CD8-positive, alpha-beta memory T cell (primary cell): ENCODE measurements around the gene TSPAN14. TPM values are rescaled to one million over a fixed set of nuclear protein-coding genes. Genes with fewer than 3 reads are reported as not detected.

Source experiments
- CTCF ChIA-PET: fragments of 350-600 bp; sonication (Branson Sonifier 250); formaldehyde crosslinking; loops from one replicate; lab custom pipeline; 2021; ENCODE audit warnings: antibody characterized with exemption; lab: Charles Lee
- POLR2A ChIA-PET: fragments of 350-600 bp; sonication (Branson Sonifier 250); formaldehyde crosslinking; loops from one replicate; lab custom pipeline; 2021; ENCODE audit warnings: antibody characterized with exemption; lab: Charles Lee
- DNase-seq, 5 donors: peaks; one replicate each; pipeline versions ENCODE4 v3.0.0 to v3.0.0-alpha.2; 2020 to 2022; ENCODE audit warnings: mixed read lengths in 1 of 5
- H3K27ac ChIP-seq: one replicate; pipeline ENCODE4 v1.7.0; 2013; ENCODE audit warnings: low read depth, mild to moderate bottlenecking, low read length, moderate library complexity
- H3K27me3 ChIP-seq: 2 replicates; pipeline ENCODE4 v1.7.0; 2013; ENCODE audit warnings: low read length, mild to moderate bottlenecking; ENCODE audit not compliant: insufficient read depth, poor library complexity, severe bottlenecking
- H3K36me3 ChIP-seq: 2 replicates; pipeline ENCODE4 v1.7.0; 2013; ENCODE audit warnings: mild to moderate bottlenecking, low read length, moderate library complexity; ENCODE audit not compliant: insufficient read depth
- H3K4me1 ChIP-seq: 2 replicates; pipeline ENCODE4 v1.7.0; 2013; ENCODE audit warnings: mild to moderate bottlenecking, low read length, moderate library complexity; ENCODE audit not compliant: insufficient read depth
- H3K4me3 ChIP-seq: 2 replicates; pipeline ENCODE4 v1.7.0; 2013; ENCODE audit warnings: mild to moderate bottlenecking, low read length
- H3K9me3 ChIP-seq: 2 replicates; pipeline ENCODE4 v1.7.0; 2013; ENCODE audit warnings: mild to moderate bottlenecking, low read length
- H3K27ac Mint-ChIP-seq, 8 donors: one replicate each; pipeline ENCODE4 v1.8.0; 2020 to 2021; ENCODE audit warnings: mixed read lengths in 8 of 8, mild to moderate bottlenecking in 6 of 8, inconsistent platforms in 3 of 8, moderate library complexity in 3 of 8
- H3K27me3 Mint-ChIP-seq, 2 donors: one replicate each; pipeline ENCODE4 v1.8.0; 2020 to 2021; ENCODE audit warnings: mixed read lengths in 2 of 2, mild to moderate bottlenecking in 1 of 2, moderate library complexity in 1 of 2
- H3K36me3 Mint-ChIP-seq, 3 donors: one replicate each; pipeline ENCODE4 v1.8.0; 2020 to 2021; ENCODE audit warnings: mixed read lengths in 3 of 3, inconsistent platforms in 1 of 3, mild to moderate bottlenecking in 1 of 3
- H3K4me1 Mint-ChIP-seq, 3 donors: one replicate each; pipeline ENCODE4 v1.8.0; 2020 to 2021; ENCODE audit warnings: mixed read lengths in 3 of 3, inconsistent platforms in 1 of 3, mild to moderate bottlenecking in 1 of 3
- H3K4me3 Mint-ChIP-seq, 7 donors: one replicate each; pipeline ENCODE4 v1.8.0; 2020 to 2021; ENCODE audit warnings: mixed read lengths in 7 of 7, mild to moderate bottlenecking in 6 of 7, moderate library complexity in 4 of 7, inconsistent platforms in 2 of 7
- H3K9me3 Mint-ChIP-seq, 5 donors: one replicate each; pipeline ENCODE4 v1.8.0; 2020 to 2022; ENCODE audit warnings: mixed read lengths in 5 of 5, mild to moderate bottlenecking in 3 of 5, moderate library complexity in 2 of 5, inconsistent platforms in 1 of 5
- polyA plus RNA-seq: library from polyadenylated mRNA; unstranded; fragments of 300-500 nt; fragmentation: Illumina TruSeq; gene quantifications from one replicate; pipeline ENCODE4 v1.2.3, GENCODE V29; 2021
- total RNA-seq, 2 experiments: library from RNA; stranded (reverse); gene quantifications; one replicate each; pipeline ENCODE4 v1.2.3, GENCODE V29; 2021

Gene TSPAN14
- total and polyA plus RNA-seq, 3 experiments from 2014 or later, result 46.1 to 220 (median 46.8) TPM

DNA sequence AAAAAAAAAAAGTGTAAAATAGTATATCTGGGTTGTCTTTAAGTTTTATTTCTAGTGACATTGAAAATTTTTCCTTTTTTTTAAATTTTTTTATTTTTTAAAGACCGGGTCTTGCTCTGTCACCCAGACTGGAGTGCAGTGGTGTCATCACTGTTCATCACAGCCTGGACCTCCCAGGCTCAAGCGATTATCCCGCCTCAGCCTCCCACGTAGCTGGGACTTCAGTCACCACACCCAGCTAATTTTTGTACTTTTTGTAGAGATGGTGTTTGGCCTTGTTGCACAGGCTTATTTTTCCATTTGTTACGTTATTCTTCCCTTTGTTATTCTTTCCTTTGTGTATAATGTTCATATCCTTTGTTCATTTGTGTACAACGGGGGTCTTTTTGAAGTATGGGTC is 30.1 kb downstream of the TSPAN14 start:
- Histone ChIP-seq H3K4me1 (peaks cover 71% of the 10 kb centered on the region), H3K36me3 (peaks cover under 1% of the 10 kb centered on the region), H3K9me3 (no peaks in the 10 kb centered on the region), H3K27ac (no peak overlapping the region), H3K4me3 (no peak overlapping the region), H3K27me3 (no peaks in the 10 kb centered on the region)
- ChIA-PET POLR2A (interaction anchor here (0.7 to 1.9 kb wide), 4 partner anchors 9 to 27 kb away, joined by 3 to 8 read pairs (median 6); no protein-coding TSS in a partner anchor), CTCF (interaction anchor here (0.7 to 7.3 kb wide), 8 partner anchors 9 to 104 kb away, joined by 3 to 96 read pairs (median 3); no protein-coding TSS in a partner anchor)
- peak overlapping the region; percentile 45 to 99 (median 96) for H3K27ac Mint-ChIP-seq
- H3K9me3 Mint-ChIP-seq, result no peaks in the 10 kb centered on the region
- peak overlapping the region; percentile 78 to 89 (median 85) for H3K4me3 Mint-ChIP-seq
- H3K36me3 Mint-ChIP-seq, result peaks cover 4 to 29% (median 6%) of the 10 kb centered on the region in 3 donors
- DNase-seq, result no peak
- peaks cover 76 to 91% (median 91%) of the 10 kb centered on the region in 3 donors for H3K4me1 Mint-ChIP-seq
- peaks cover 0 to 2% of the 10 kb centered on the region in 2 donors for H3K27me3 Mint-ChIP-seq

DNA sequence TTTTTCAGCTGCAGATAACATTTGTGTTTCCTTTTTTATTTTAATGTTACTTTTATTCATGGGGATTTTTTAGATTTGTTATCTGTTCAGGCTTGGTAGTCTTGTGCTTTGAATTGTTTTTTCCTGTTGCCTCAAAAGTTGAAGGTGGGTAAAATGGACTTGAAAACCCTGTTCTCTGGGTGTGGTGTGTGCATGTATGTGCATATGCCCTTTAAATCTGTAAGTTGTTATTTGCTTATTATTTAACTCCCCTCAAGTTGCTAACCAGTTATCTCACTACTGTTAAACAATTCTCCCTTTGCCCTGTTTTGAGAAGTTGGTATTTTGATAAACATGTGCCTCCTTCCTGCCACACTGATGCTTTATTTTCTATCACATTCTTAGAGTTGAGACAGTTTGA is 30.6 kb downstream of the TSPAN14 start:
- peak overlapping the region; percentile 76 to 89 (median 85) for H3K4me3 Mint-ChIP-seq
- no peak for DNase-seq
- H3K9me3 ChIP-seq, result no peaks in the 10 kb centered on the region
- peaks cover 76% of the 10 kb centered on the region for H3K4me1 ChIP-seq
- peaks cover 7 to 34% (median 8%) of the 10 kb centered on the region in 3 donors for H3K36me3 Mint-ChIP-seq
- H3K27me3 ChIP-seq, result no peaks in the 10 kb centered on the region
- no peaks in the 10 kb centered on the region for H3K9me3 Mint-ChIP-seq
- peak overlapping the region; percentile 45 to 99 (median 96) for H3K27ac Mint-ChIP-seq
- ChIA-PET POLR2A (interaction anchor here (1.0 to 4.2 kb wide), 5 partner anchors 9 to 17 kb away, joined by 3 to 39 read pairs (median 3); no protein-coding TSS in a partner anchor), CTCF (interaction anchor here (0.9 to 7.3 kb wide), 5 partner anchors 9 to 105 kb away, joined by 3 to 96 read pairs (median 4); no protein-coding TSS in a partner anchor)
- H3K27ac ChIP-seq, result peak overlapping the region; percentile 3
- H3K27me3 Mint-ChIP-seq, result peaks cover 0 to 3% of the 10 kb centered on the region in 2 donors
- H3K36me3 ChIP-seq, result peaks cover 5% of the 10 kb centered on the region
- H3K4me3 ChIP-seq, result no peak overlapping the region
- peaks cover 80 to 96% (median 96%) of the 10 kb centered on the region in 3 donors for H3K4me1 Mint-ChIP-seq

DNA sequence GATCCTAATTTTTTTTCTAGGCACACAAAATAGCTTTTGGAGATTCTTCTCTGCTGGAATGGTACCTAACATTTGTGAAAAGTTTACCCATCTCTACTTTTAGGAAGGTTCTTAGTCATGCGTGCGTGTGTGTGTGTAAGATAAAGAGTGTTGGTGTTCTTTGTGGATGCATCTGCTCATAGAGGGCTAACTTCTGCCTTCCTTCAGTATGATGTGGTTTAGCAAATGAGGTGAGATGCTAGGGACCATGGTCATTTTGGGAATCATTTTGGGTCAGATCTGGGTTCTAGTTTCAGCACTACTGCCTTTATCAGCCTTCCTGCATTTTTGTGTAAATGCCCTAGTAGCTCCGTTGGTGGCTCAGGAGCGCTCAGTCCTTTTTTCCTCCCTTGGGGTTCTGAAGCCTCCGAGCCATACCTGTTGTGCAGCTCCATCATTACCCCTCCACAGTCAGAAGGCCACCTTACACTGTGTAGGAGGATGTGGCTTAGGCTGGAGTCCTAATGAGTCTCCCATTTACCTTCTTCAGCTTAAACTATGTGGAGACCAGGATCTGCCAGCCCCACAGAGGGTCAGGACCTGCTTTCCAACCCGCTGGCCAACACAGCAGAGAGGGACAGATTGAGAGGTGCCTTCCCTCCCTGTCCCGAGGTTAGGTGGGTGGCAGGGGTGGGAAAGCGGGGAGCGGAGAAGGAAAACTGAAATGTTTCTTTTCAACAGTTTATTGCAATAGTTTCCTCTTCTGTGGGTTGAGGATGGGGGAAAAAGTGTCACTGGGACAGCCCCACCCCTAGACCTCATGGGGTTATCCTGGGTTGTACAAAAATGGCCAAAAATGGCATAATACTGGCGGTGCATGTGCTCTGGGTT is 31.2 kb downstream of the TSPAN14 start:
- H3K27ac ChIP-seq, result peak overlapping the region; percentile 3
- H3K27me3 Mint-ChIP-seq, result peaks cover 0 to 5% of the 10 kb centered on the region in 2 donors
- H3K9me3 Mint-ChIP-seq, result no peaks in the 10 kb centered on the region
- peak overlapping the region; percentile 88 to 99 (median 96) for H3K27ac Mint-ChIP-seq
- H3K36me3 Mint-ChIP-seq, result peaks cover 10 to 38% (median 15%) of the 10 kb centered on the region in 3 donors
- ChIA-PET POLR2A (interaction anchor here (1.0 to 4.4 kb wide), 7 partner anchors 8 to 32 kb away, joined by 3 to 39 read pairs (median 7); no protein-coding TSS in a partner anchor), CTCF (interaction anchor here (1.5 to 7.3 kb wide), 3 partner anchors 12 to 40 kb away, joined by 3 to 96 read pairs (median 33); no protein-coding TSS in a partner anchor)
- H3K36me3 ChIP-seq, result peaks cover 11% of the 10 kb centered on the region
- no peaks in the 10 kb centered on the region for H3K27me3 ChIP-seq
- peaks cover 82% of the 10 kb centered on the region for H3K4me1 ChIP-seq
- H3K4me3 Mint-ChIP-seq, result peak overlapping the region; percentile 76 to 89 (median 85)
- DNase-seq, result no peak
- peaks cover 84 to 99% (median 98%) of the 10 kb centered on the region in 3 donors for H3K4me1 Mint-ChIP-seq
- peak overlapping the region; percentile 16 for H3K4me3 ChIP-seq
- no peaks in the 10 kb centered on the region for H3K9me3 ChIP-seq

DNA sequence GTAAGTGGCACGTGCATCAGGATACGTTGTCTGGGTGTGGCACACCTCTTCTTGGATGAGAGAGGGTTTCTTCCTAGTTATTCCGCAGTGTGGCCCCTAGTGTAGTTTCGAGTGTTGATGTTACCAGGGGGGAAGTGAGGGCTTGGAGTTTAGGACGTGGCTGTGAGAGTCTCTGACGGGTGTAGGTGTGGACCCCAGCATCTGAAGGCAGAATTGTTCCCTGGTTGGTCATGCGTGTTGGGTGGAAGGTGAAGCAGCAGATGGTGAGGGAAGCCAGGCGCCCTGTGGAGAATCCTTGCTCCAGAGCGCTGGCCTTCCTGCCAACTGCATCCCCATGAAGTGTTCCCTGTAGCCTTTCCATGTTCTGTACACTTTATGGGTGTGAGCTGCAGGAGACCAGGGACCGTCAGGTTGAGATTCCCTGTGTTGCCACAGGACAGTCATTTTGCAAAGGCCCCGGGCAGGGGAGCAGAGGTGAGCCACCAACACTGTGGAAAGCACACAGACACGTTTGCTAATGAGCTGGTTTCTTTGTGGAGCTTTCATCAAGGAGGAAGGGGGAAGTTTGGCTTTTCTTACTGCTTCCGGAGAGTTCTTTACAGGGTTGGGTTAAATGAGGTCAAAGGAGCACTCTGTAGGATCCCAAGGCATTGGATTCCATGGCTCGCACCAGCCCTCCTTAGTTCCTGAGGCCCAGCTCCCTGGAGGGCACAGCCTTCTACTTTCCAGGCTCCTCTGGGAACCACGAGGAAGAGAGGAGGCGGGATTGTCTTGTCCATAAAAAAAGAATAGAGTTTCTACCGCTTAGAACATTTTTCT is 32.0 kb downstream of the TSPAN14 start:
- DNase-seq, result no peak
- Mint-ChIP-seq H3K27me3 (peaks cover 0 to 5% of the 10 kb centered on the region in 2 donors), H3K4me3 (peak overlapping the region; percentile 76 to 89 (median 85)), H3K9me3 (no peaks in the 10 kb centered on the region), H3K4me1 (peaks cover 89 to 100% (median 100%) of the 10 kb centered on the region in 3 donors), H3K27ac (peak overlapping the region; percentile 88 to 99 (median 96)), H3K36me3 (peaks cover 13 to 39% (median 23%) of the 10 kb centered on the region in 3 donors)
- Histone ChIP-seq H3K36me3 (peaks cover 17% of the 10 kb centered on the region), H3K4me1 (peaks cover 88% of the 10 kb centered on the region), H3K4me3 (peak overlapping the region; percentile 16), H3K27me3 (no peaks in the 10 kb centered on the region), H3K27ac (no peak overlapping the region), H3K9me3 (no peaks in the 10 kb centered on the region)
- ChIA-PET CTCF (interaction anchor here (1.0 to 7.3 kb wide), 8 partner anchors 12 to 41 kb away, joined by 3 to 96 read pairs (median 9); no protein-coding TSS in a partner anchor), POLR2A (interaction anchor here (0.6 to 4.4 kb wide), 14 partner anchors 11 to 299 kb away, joined by 3 to 39 read pairs (median 4); no protein-coding TSS in a partner anchor)

DNA sequence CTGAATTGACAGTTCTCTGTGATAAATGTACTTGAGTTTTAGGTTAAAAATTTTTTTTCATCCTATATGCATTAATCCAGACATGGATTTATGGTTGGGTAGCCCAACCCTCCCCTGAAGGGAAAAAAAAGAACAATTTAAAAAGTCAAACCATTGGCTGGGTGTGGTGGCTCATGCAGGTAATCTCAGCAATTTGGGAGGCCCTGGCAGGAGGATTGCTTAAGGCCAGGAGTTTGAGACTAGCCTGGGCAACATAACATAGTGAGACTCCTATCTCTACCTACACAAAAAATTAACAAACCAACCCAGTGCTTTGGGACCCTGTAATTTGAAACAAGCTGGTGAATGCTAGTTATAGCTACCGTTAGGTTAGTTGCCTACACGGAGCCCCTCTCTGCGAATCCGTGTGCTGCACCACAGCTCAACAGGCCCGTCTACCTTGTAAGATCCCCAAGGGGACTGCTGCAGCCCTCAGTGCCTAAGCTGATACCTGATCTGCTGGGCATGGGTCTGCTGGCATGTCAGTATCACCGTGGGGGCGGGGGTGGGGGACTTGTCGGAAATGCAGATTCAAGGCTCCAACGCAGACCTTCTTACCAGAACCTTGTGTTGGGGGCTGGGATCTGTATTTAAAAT is 32.8 kb downstream of the TSPAN14 start:
- ChIA-PET CTCF (interaction anchor here (0.6 to 7.3 kb wide), 12 partner anchors 12 to 130 kb away, joined by 3 to 96 read pairs (median 6); no protein-coding TSS in a partner anchor), POLR2A (interaction anchor here (0.7 to 4.4 kb wide), 15 partner anchors 9 to 42 kb away, joined by 3 to 39 read pairs (median 4); no protein-coding TSS in a partner anchor)
- Mint-ChIP-seq H3K4me1 (peaks cover 90 to 100% (median 100%) of the 10 kb centered on the region in 3 donors), H3K9me3 (no peaks in the 10 kb centered on the region), H3K27me3 (peaks cover 0 to 5% of the 10 kb centered on the region in 2 donors), H3K4me3 (peak overlapping the region; percentile 81 to 89 (median 85)), H3K27ac (peak overlapping the region; percentile 88 to 99 (median 96)), H3K36me3 (peaks cover 13 to 41% (median 22%) of the 10 kb centered on the region in 3 donors)
- H3K27me3 ChIP-seq, result no peaks in the 10 kb centered on the region
- H3K4me1 ChIP-seq, result peaks cover 91% of the 10 kb centered on the region
- peaks cover 22% of the 10 kb centered on the region for H3K36me3 ChIP-seq
- DNase-seq, result no peak
- no peaks in the 10 kb centered on the region for H3K9me3 ChIP-seq
- peak overlapping the region; percentile 58 for H3K27ac ChIP-seq
- peak overlapping the region; percentile 58 for H3K4me3 ChIP-seq

DNA sequence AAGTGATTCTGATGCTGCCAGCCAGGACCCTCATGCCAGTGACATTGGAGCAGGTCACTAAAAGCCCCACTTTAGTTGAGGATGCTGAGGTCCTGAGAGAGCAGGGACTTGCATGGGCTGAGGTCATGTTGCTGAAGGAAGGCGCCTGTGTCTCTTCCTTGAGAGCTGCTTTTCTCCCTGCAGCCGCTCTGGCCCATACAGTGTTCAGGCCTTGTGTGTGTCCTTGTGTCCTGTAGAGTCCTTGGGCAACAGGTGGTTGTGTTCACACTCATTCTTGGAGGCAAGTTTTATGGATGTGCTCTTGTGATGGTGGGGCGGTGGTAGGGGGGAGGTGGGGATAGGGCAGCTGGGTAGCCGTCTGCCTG is 33.3 kb downstream of the TSPAN14 start:
- peak overlapping the region; percentile 58 for H3K4me3 ChIP-seq
- Mint-ChIP-seq H3K4me1 (peaks cover 93 to 100% (median 100%) of the 10 kb centered on the region in 3 donors), H3K36me3 (peaks cover 13 to 43% (median 23%) of the 10 kb centered on the region in 3 donors), H3K27me3 (peaks cover 0 to 5% of the 10 kb centered on the region in 2 donors), H3K9me3 (no peaks in the 10 kb centered on the region), H3K4me3 (peak overlapping the region; percentile 81 to 89 (median 84)), H3K27ac (peak overlapping the region; percentile 88 to 99 (median 96))
- POLR2A ChIA-PET, result interaction anchor here (0.9 to 4.4 kb wide), 12 partner anchors 9 to 43 kb away, joined by 3 to 39 read pairs (median 4); no protein-coding TSS in a partner anchor
- peak overlapping the region; percentile 58 for H3K27ac ChIP-seq
- H3K9me3 ChIP-seq, result no peaks in the 10 kb centered on the region
- CTCF ChIA-PET, result interaction anchor here (0.6 to 7.3 kb wide), 14 partner anchors 13 to 130 kb away, joined by 3 to 96 read pairs (median 6); no protein-coding TSS in a partner anchor
- H3K4me1 ChIP-seq, result peaks cover 95% of the 10 kb centered on the region
- H3K36me3 ChIP-seq, result peaks cover 22% of the 10 kb centered on the region
- H3K27me3 ChIP-seq, result no peaks in the 10 kb centered on the region
- DNase-seq, result no peak
